GM21786 (cell line): ENCODE results near the gene TYW1.
"Not testable (repeated sequence)": the region's sequence is repeated elsewhere in the genome, so short reads cannot be mapped to it uniquely, and the experiment has no call there.

ENCODE experiments used
- ATAC-seq: cut with Tn5 transposase; IDR thresholded peaks from one replicate; pipeline ENCODE4 v1.9.1; 2021; ENCODE audit not compliant: unreplicated experiment

TYW1 gene

DNA sequence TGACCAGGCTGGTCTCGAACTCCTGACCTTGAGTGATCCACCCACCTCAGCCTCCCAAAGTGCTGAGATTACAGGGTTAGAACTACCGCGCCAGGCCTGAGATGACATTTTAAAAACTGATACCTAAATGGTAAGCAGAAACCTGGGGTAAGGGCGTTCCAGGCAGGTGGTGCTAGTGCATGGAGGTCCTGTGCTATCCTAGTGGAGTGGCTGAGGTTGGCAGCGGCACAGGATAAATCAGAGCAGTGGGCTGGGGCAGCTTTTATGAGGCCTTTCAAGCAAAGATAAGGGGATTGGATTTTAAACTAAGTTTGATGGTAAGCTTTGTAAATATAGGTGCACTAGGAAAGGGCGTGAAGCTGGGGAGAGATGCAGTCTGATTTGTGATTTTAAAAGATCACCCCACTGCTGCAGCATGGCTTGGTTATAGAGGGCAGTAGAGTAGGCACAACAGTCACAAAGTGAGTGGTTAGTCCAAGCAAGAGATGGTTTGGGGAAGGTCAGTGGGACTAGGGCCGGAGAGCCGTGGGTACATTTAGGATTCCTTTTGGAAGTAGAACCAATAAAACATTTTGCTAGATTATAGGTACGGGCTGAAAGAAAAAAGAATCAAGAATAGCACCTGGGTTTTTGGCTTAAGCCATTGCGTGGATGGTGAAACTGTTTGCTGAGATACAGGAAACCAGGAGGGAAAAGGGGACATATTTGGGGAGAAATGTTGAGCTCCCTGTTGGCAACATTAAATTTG, 188.5 kb downstream of the TYW1 start:
- ATAC-seq: peak; percentile 22

DNA sequence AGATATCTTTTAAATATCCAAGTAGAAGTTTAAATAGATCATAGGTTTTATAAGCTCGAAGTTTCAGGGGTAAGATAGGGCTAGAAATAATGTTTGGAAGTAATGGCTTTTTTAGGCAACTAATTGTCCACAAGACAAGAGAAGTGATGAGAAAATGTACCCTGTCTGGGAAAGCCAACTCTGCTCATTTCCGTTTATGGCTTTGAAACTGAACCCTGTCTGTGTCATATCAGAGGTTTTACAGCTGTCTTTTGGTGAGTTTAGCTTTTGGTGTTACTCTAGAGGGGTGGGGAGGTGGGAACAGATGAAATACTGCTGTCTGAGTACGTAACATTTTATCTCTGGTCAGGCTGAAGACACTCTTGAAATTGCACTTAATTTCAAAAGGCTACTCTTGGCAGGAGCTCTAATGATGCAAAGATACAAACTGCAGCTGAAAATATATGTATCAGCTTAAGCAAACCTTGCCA, 189.1 kb downstream of the TYW1 start:
- peak; percentile 85 for ATAC-seq

DNA sequence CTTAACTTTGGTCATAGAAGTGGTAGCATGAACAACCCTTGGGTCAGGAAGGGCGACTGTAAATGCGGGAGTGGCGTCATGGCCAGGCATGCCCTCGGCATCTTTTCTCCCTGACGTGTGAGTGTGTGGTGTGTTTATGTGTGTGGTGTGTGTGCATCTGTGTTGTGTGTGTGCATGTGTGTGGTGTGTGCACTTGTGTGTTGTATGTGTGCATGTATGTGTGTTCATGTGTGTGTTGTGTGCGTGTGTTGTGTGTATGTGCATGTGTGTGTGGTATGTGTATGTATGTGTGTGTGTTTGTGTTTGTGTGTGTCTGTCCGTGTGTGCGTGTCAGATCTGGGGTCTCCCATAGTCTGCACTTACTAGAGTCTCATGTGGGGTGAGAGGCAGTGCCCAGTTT, 192.5 kb downstream of the TYW1 start:
- ATAC-seq: not testable (repeated sequence)

DNA sequence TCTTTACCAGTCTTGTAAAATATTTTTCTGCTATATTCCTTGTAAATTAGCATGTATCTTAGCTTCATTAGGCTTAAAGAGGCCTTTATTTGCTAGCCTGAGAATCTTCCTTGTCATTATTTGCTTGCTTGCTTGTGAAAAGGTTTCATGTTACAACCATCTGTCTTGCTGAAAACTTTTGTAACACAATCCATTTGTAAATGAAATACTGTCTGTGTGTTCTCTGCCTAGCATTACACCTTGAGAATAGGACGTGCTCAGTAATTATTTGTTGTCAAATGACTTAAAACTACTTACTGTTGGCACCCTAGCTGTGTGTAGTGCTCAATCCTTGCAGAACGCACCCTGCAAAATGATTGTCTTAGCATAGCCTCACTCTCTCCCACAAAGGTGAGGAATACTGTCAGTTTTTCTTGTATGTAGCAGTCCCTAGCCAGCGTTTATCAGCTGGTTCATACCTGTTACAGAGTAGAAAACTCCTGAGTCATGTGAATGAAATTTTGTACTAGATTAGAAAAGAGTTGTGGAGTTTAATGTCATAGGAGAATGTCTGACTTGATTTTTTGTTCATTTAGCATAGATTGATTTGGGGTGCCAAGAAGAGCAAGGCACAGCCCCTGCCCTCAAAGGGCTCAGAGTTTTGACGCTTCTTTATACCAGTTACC, 193.3 kb downstream of the TYW1 start:
- ATAC-seq: not testable (repeated sequence)

DNA sequence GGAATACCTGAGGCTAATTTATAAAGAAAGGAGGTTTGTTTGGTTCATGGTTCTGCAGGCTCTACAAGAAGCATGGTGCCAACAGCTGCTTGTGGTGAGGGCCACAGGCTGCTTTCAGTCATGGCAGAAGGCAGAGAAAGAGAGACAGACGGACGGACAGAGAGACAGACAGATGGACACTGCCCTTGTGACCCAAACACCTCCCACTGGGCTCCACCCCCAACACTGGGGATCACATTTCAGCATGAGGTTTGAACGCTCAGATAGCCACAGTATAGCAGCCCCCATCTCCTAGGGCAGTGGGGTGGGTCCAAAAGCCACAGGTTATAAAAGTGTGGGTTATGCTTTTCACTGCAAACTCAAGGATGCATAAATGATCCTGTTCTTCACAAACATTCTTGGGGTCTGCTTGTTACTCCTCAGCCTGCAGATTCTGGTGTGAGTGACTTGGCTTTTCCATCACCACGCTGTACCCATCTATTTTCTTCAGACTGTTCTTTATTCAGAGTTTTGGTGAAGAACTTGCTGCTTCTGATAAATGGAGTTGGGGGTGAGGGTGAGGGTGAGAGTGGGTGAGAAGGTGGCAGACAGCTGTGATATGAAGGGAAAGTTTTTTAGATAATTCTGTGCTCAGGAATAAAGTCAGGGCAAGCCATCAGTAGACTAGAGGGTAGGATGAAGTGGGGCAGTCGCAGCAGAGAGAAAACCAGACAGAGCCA, 194.5 kb downstream of the TYW1 start:
- not testable (repeated sequence) for ATAC-seq

DNA sequence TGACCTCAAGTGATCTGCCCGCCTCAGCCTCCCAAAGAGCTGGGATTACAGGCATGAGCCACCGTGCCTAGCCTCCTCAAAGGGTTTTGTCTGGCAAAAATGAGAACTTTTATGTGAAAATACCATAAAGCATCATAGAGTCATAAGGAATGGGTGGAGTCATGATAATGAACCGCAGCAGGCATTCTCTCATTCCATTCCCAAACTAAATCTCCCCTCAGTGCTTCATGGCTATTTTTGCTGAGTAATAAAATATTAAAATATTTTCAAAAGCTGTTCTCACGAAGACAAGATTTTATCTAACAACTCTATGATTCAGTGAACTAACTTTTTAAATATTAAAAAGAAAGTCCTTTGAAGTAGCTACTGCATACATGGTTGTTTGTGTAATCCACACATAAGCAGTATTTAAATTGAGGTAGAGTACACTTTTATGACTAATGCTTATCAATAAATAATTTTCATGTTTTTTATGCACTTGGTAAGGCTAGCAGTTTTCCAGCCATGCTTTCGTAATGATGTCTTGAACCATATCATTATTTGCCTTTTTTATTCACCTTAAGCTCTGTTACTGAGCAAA, 195.6 kb downstream of the TYW1 start:
- not testable (repeated sequence) for ATAC-seq

DNA sequence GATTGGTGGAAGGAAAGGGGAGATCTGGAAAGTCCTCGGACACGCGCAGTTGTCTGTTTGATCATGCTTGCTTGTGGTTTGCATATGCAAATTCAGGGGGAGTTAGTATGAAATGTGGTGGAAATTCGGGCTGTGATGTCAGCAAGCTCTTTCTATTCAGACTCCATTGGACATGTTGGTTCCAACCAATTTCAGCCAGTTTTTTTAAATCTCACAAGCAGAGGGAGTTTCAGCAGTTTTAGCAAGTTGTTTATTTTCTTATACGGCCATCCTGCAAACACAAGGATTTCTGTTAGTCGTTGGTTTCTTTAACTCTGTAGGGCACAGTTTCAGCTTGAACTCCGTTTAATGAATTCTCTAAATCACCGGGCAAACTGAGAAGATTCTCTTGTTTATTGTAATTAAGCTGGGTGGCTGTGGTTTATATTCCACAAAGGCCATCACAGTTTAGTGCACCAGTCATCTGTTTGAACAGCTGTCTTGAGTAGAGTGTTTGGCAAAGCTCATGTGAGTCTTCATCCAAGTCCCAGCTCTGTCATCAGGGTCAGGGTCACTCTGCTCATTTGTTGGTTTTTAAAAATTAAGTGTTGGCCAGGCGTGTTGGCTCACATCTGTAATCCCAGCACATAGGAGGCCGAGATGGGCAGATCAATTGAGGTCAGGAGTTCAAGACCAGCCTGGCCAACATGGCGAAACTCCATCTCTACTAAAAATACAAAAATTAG, 196.4 kb downstream of the TYW1 start:
- ATAC-seq: not testable (repeated sequence)

DNA sequence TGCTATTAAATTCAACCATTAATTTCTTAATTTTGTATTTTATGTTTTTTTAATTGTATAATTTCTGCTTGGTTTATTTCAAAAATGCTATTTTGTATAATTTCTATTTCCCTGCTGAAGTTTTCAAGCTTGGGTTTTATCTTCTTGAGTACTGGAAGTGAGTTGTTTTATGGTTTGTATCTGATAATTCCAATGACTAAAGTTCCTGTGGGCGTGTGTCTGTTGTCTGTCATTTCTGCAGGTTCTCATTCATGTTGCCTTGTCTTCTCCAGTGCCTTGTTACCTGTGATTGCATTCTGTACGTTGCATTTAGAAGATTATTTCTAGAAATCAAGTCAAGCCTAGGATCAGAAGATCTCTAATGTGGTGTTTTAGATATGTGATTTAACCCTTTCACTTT, 199.5 kb downstream of the TYW1 start:
- not testable (repeated sequence) for ATAC-seq

DNA sequence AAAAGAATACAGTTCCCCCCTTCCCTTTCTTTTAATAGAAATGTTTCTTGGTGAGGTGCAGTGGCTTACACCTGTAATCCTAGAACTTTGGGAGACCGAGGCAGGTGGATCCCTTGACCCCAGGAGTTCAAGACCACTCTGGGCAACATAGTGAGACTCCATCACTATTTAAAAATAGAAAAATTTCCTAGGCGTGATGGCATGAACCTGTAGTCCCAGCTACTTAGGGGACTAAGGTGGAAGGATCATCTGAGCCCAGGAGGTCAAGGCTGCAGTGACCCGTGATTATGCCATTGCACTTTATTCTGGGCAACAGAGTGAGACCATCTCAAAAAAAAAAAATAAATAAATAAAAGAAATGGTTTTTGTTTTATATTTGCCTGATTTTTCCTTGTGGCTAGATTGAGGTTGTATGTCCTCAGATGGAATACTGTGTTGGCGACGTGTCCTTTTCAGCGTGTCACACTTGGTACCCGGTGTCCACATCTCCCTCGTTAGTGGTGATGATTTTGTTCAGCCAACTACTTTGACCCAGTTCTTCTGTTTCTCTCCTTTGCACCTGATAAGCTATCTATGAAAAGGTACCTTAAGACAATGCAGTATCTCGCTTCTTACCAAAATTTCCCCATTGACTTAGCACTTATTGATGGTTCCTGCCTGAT, 202.4 kb downstream of the TYW1 start:
- ATAC-seq: not testable (repeated sequence)

DNA sequence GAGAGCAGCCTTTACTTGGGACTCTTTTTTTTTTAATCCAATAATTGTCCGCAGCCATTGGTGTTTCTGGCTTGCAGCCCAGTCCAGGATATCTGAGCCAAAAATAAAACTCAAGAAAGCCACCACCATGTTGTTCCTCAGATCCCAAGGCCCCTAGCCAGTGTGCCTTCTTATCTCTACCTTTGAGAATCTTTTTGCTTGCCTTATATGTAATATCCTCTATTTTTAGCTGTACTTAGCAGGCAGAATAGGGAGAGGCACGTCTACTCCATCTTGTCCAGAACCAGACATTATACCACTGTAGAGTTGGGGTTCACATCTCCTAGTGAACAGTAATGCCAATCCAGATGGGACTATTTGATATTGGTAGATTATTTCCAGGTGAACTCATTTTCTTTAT, 209.1 kb downstream of the TYW1 start:
- ATAC-seq: not testable (repeated sequence)

DNA sequence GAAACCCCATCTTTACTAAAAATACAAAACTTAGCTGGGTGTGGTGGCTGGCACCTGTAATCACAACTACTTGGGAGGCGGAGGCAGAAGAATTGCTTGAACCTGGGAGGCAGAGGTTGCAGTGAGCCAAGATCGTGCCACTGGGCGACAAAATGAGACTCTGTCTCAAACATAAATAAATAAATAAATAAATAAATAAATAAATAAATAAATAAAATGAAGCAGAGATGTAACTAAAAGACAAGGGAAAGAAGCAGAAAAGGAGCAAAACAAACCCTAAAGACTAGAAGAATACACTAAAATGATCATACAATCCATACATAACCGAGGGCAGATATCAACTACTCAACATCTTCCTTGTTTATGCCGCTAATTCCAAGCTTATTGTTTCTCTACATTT, 209.8 kb downstream of the TYW1 start:
- no peak for ATAC-seq

DNA sequence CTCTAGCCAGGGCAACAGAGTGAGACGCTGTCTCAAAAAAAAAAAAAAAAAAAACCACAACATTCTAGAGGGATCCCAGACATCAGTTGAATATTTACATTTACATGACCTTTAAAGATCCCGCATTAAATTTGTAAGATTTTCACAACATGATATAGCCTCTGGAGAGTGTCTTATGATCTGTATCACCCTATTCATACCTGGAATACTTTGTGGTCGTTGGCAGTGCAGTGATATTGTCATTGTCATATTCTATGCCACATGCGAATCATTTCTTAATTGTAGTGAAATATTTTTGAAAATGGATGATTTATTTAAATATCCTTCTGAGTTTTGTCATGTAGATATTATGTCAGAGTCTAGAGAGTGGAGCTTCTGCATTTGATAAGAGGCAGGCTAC, 212.0 kb downstream of the TYW1 start:
- ATAC-seq: not testable (repeated sequence)

DNA sequence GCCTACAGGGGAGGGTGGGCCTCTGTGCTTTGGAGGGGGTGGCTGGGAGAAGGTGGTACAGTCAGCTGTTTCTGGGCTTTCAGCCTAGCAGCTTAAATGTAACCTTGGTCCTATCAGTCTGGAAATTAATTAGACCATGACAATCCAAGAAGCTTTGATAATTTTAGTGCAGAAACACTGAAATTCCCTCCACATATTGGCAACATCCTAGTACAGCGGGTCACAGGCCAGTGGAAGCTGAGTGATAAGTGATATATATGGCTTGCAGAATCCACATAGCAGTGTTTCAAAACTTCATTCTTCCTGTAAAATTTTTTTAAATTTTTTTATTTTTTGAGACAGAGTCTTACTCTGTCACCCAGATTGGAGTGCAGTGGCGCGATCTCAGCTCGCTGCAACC, 212.6 kb downstream of the TYW1 start:
- no peak for ATAC-seq

DNA sequence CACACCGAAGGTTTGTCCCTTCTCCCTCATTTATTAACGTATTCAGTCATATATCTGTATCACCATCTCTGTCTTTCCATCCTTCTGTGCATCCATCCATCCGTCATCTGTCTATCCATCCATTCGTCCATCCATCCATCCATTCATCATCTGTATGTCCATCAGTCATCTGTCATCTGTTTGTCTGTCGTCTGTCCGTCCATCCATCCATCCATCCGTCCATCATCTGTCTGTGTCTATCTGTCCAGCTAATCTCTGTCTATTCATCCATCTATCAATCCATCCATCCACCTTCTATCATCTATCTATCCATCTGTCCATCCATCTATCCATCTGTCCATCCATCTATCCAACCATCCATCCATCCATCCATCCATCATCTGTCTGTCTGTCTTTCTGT, 213.9 kb downstream of the TYW1 start:
- ATAC-seq: no peak

DNA sequence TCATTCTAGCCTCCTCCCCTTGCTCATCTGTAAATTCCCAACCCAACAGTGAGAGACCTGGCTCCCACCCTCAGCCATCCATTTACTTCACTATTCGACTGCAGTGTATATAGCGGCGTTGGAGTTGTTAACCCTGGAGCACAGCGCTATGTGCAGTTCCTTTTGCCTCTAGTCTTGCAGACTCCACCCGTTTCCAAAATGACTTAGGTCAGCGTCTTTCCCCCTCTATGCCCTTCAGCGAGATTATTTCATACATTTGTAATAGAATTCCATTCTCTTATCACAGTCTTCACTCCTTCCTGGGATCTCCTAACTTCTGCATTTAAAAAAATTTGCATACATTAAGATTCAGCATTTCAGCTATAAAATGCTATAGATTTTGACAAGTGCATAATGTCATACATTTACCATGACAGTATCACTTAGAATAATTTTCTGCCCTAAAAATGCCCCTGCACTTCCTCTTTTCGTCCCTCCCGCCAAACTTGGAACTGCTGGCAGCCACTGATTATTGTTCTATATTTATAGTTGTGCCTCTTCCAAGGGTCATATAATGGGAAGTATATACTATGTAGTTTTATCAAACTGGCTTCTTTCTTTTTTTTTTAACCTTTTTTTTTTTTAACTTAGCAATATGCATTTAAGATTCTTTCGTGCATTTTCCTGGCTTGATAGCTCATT, 215.2 kb downstream of the TYW1 start:
- ATAC-seq: not testable (repeated sequence)

DNA sequence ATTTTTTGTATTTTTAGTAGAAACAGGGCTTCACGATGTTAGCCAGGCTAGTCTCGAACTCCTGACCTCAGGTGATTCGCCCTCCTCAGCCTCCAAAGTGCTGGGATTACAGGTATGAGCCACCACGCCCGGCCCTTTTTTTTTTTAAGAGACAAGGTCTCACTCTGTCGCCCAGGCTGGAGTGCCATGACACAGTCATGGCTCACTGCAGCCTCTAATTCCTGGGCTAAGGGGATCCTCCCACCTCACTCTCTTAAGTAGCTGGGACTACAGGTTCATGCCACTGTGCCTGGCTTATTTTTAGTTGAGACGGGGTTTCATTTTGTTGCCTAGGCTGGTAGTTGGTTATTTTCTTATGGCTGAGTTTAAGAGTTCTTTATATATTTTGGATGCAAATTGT, 216.4 kb downstream of the TYW1 start:
- ATAC-seq: not testable (repeated sequence)

DNA sequence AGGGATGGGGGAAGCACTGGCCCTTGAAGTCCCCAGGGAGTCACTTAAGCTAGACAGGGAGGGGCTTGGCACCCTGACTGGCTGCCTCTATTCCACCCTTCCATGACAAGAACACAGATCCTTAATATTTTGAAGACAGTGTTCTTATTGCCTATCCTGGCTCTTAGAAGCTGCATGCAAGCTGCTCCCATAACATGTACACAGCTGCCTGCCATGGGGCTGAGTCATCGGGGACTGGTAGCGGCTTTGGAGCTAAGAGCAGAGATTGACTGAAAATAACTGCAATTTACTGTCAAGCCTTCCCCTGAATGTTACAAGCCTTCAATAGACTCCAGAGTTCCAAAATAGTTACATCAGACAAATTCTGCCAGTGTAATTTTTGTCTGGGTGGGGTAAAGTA, 226.9 kb downstream of the TYW1 start:
- ATAC-seq: not testable (repeated sequence)

DNA sequence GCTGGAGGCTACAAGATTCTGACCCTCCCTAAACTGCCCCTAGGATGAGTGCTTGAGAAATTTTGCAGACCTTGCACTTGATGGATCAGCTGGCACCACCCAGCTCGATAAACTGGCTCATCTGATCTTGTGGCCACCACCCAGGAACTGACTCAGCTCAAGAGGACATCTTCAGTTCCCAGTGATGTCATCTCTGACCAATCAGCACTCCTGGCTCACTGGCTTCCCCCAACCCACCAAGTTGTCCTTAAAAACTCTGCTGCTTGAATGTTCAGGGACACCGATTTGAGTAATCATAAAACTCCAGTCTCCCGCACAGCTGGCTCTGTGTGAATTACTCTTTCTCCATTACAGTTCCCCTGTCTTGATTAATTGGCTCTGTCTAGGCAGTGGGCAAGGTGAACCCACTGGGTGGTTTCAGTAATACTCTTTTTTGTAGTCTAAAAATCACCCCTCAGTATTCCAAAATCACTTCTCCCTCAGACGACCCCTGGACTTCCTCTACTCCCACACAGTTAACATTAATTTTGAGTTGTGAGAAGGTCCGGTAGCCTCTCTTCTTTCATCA, 229.8 kb downstream of the TYW1 start:
- not testable (repeated sequence) for ATAC-seq

DNA sequence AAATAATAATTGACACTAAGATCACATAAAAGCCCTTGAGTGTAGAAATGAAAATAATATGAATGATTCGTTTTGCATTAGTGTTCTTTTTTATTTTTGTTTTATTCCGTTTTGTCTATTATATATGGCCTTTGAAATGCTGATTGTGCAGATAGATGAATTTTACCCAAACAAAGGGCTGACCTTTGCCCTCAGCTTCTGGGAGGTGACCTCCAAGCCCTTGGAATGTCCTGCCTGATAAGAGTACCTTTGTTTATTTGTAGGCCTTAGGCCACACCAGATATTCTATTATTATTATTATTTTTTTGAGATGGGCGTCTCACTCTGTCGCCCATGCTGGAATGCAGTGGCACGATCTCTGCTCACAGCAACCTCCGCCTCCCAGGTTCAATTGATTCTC, 230.3 kb downstream of the TYW1 start:
- not testable (repeated sequence) for ATAC-seq
